Measurements from ENCODE around the gene ATP6V1C2. TPM values are rescaled to one million over a fixed set of nuclear protein-coding genes. Genes with fewer than 3 reads are reported as not detected.

The ATP6V1C2 gene
- total and polyA plus RNA-seq, 9 of the 15 experiments (the other 6 are each of a cell fraction or from before 2014, with no cell fraction given), result 0.01 to 0.31 (median 0.10) TPM; not detected in 4

GRCh38 chr2:10778724-10779115, 57.3 kb downstream of the ATP6V1C2 start:
- no peak overlapping the region for H3K4me3 ChIP-seq
- ChIA-PET POLR2A (interaction anchor here (1.0 to 1.6 kb wide), 4 partner anchors 10 to 33 kb away, joined by 3 to 8 read pairs (median 5); no protein-coding TSS in a partner anchor), CTCF (ENCODE audit: low intra/inter-chr PET ratio) (no interaction called here)
- BruUV-seq (replicated peaks), result no TSS peak
- no peak overlapping the region for H2AFZ ChIP-seq (ENCODE audit: low read depth, low read length)
- no peak for FAIRE-seq
- no peak overlapping the region for H3K9ac ChIP-seq (ENCODE audit: insufficient read depth in 1 of 2, low read depth in 2 of 2, low read length in 2 of 2)
- no peaks in the 10 kb centered on the region for H3K27me3 ChIP-seq (ENCODE audit: control insufficient read depth in 2 of 2, insufficient read depth in 2 of 2, low read length in 2 of 2)
- no peak for DNase-seq (ENCODE audit: extremely low read depth in 1 of 4, low spot score in 3 of 4)
- peaks cover 29% of the 10 kb centered on the region for H4K20me1 ChIP-seq (replicated peaks; ENCODE audit: control insufficient read depth, insufficient read depth, low read length)
- intact Hi-C loops (cut with micrococcal nuclease) (no loop called here), in situ Hi-C loops (cut with MboI) (no loop called here)
- no peak overlapping the region for H3K27ac ChIP-seq (ENCODE audit: extremely low read depth, low read depth, low read length)
- TF ChIP-seq POLR2G (IDR thresholded peaks at IDR 0.05; ENCODE audit: low read depth, low read length) (peak; percentile 22; the same call in 1 of the 2 replicates), SRSF7 (optimal IDR thresholded peaks at IDR 0.05; ENCODE audit: low read depth, low read length) (no peak), RBM22 (IDR thresholded peaks at IDR 0.05; ENCODE audit: low read depth, low read length, poor library complexity, severe bottlenecking) (peak; percentile 54)
- H3K9me1 ChIP-seq (ENCODE audit: control insufficient read depth, insufficient read depth, low read length), result no peaks in the 10 kb centered on the region
- H3K4me1 ChIP-seq (replicated peaks in 1 of 2; ENCODE audit: control insufficient read depth in 2 of 2, insufficient read depth in 2 of 2, low read length in 2 of 2), result peaks cover 0 to 28% of the 10 kb centered on the region in 2 experiments; a peak in 1 of 5 replicates
- 90% methylated on average over 8 of the region's 12 CpGs for WGBS (ENCODE audit: insufficient coverage, low coverage, missing lambda C conversion rate)
- H3K4me2 ChIP-seq (ENCODE audit: insufficient read depth, low read length), result no peak overlapping the region
- H3K79me2 ChIP-seq (ENCODE audit: control insufficient read depth, insufficient read depth, low read length), result no peaks in the 10 kb centered on the region; the same call in 2 of the 3 replicates
- no peak for ATAC-seq
- H3K36me3 ChIP-seq (ENCODE audit: control insufficient read depth, insufficient read depth, low read length), result peaks cover 42% of the 10 kb centered on the region; the same call in 2 of the 3 replicates
- no peaks in the 10 kb centered on the region for H3K9me3 ChIP-seq (replicated peaks; ENCODE audit: control insufficient read depth, insufficient read depth, low read depth, low read length)

GRCh38 chr2:10779776-10780490, 58.5 kb downstream of the ATP6V1C2 start:
- DNase-seq (ENCODE audit: extremely low read depth in 1 of 4, low spot score in 3 of 4), result no peak
- Histone ChIP-seq H3K27me3 (ENCODE audit: control insufficient read depth in 2 of 2, insufficient read depth in 2 of 2, low read length in 2 of 2) (no peaks in the 10 kb centered on the region), H3K9me3 (replicated peaks; ENCODE audit: control insufficient read depth, insufficient read depth, low read depth, low read length) (no peaks in the 10 kb centered on the region), H4K20me1 (replicated peaks; ENCODE audit: control insufficient read depth, insufficient read depth, low read length) (peaks cover 20% of the 10 kb centered on the region; the same call in 1 of the 2 replicates), H3K4me2 (ENCODE audit: insufficient read depth, low read length) (no peak overlapping the region), H2AFZ (ENCODE audit: low read depth, low read length) (no peak overlapping the region), H3K9me1 (ENCODE audit: control insufficient read depth, insufficient read depth, low read length) (no peaks in the 10 kb centered on the region), H3K4me1 (replicated peaks in 1 of 2; ENCODE audit: control insufficient read depth in 2 of 2, insufficient read depth in 2 of 2, low read length in 2 of 2) (peaks cover 0 to 25% of the 10 kb centered on the region in 2 experiments; a peak in 1 of 5 replicates), H3K27ac (ENCODE audit: extremely low read depth, low read depth, low read length) (no peak overlapping the region), H3K4me3 (no peak overlapping the region), H3K36me3 (ENCODE audit: control insufficient read depth, insufficient read depth, low read length) (peaks cover 54% of the 10 kb centered on the region), H3K9ac (ENCODE audit: insufficient read depth in 1 of 2, low read depth in 2 of 2, low read length in 2 of 2) (no peak overlapping the region), H3K79me2 (ENCODE audit: control insufficient read depth, insufficient read depth, low read length) (no peaks in the 10 kb centered on the region; the same call in 2 of the 3 replicates)
- ChIA-PET POLR2A (interaction anchor here (0.6 to 1.1 kb wide), 4 partner anchors 10 to 32 kb away, joined by 3 read pairs; no protein-coding TSS in a partner anchor), CTCF (ENCODE audit: low intra/inter-chr PET ratio) (no interaction called here)
- BruUV-seq (replicated peaks), result no TSS peak
- intact Hi-C loops (cut with micrococcal nuclease) (no loop called here), in situ Hi-C loops (cut with MboI) (no loop called here)
- no peak for ATAC-seq
- peak; percentile 58; the same call in 1 of the 2 replicates for TF ChIP-seq POLR2G (IDR thresholded peaks at IDR 0.05; ENCODE audit: low read depth, low read length)
- no peak for TF ChIP-seq ZBTB34 (CRISPR knock-in tag; IDR thresholded peaks at IDR 0.05)
- peak; percentile 25 for TF ChIP-seq RBM22 (IDR thresholded peaks at IDR 0.05; ENCODE audit: low read depth, low read length, poor library complexity, severe bottlenecking)
- TF ChIP-seq POLR2A (conservative IDR thresholded peaks at IDR 0.05), result peak; percentile 51; the same call in 1 of the 2 replicates
- TF ChIP-seq SUPT5H (IDR thresholded peaks at IDR 0.05), result peak; percentile 64
- 92% methylated on average over 13 of the region's 25 CpGs for WGBS (ENCODE audit: insufficient coverage, low coverage, missing lambda C conversion rate)
- no peak for FAIRE-seq

All from K562 (cell line).